GM21526 (cell line): Measurements from ENCODE around the gene TMPRSS13.

Experiments
- ATAC-seq: cut with Tn5 transposase; IDR thresholded peaks from one replicate; pipeline ENCODE4 v1.9.1; 2021; ENCODE audit warnings: moderate library complexity; ENCODE audit not compliant: unreplicated experiment, low FRiP score

Gene TMPRSS13

GRCh38 chr11:117900720-117901440 lies 28.3 kb downstream of the TMPRSS13 start:
- no peak for ATAC-seq

GRCh38 chr11:117900121-117900648 lies 29.0 kb downstream of the TMPRSS13 start:
- no peak for ATAC-seq

- ATAC-seq = no peak
Observed at GRCh38 chr11:117898059-117898458, 31.1 kb downstream of the TMPRSS13 start.

- no peak for ATAC-seq
Observed at GRCh38 chr11:117892651-117893050, 36.6 kb downstream of the TMPRSS13 start.

GRCh38 chr11:117891362-117891761 lies 37.8 kb downstream of the TMPRSS13 start:
- no peak for ATAC-seq

GRCh38 chr11:117888139-117888566 lies 41.0 kb downstream of the TMPRSS13 start:
- no peak for ATAC-seq

GRCh38 chr11:117887431-117888138 lies 41.6 kb downstream of the TMPRSS13 start:
- no peak for ATAC-seq

GRCh38 chr11:117885777-117886176 lies 43.4 kb downstream of the TMPRSS13 start:
- no peak for ATAC-seq

GRCh38 chr11:117884994-117885393 lies 44.2 kb downstream of the TMPRSS13 start:
- ATAC-seq = no peak

GRCh38 chr11:117883063-117883462 lies 46.1 kb downstream of the TMPRSS13 start:
- no peak for ATAC-seq

GRCh38 chr11:117882311-117882905 lies 46.8 kb downstream of the TMPRSS13 start:
- ATAC-seq = no peak

GRCh38 chr11:117881217-117881616 lies 48.0 kb downstream of the TMPRSS13 start:
- no peak for ATAC-seq

GRCh38 chr11:117879516-117880480 lies 49.4 kb downstream of the TMPRSS13 start:
- ATAC-seq = no peak

- no peak for ATAC-seq
Observed at GRCh38 chr11:117878939-117879475, 50.2 kb downstream of the TMPRSS13 start.

GRCh38 chr11:117878314-117878938 lies 50.8 kb downstream of the TMPRSS13 start:
- no peak for ATAC-seq

- no peak for ATAC-seq
Observed at GRCh38 chr11:117877120-117877784, 52.0 kb downstream of the TMPRSS13 start.

GRCh38 chr11:117876341-117877119 lies 52.7 kb downstream of the TMPRSS13 start, which contains the start of gene FXYD6:
Gene FXYD6, minus strand, starts transcription at chr11:117876658. Its CDS starts 33,882 bp downstream, at chr11:117842776.
- ATAC-seq = no peak

GRCh38 chr11:117876059-117876340 lies 53.2 kb downstream of the TMPRSS13 start:
- ATAC-seq = no peak
